Measurements from ENCODE around the gene NTF3.

Gene NTF3

GRCh38 chr12:5456906-5457305, 25.0 kb downstream of the NTF3 start:
- peak; percentile 6 for DNase-seq (ENCODE audit: low read depth)

- no peak for DNase-seq (ENCODE audit: low read depth)
These were observed 26.5 kb downstream of the NTF3 start for GRCh38 chr12:5458229-5459050.

- DNase-seq (ENCODE audit: low read depth) = no peak
These were observed 27.3 kb downstream of the NTF3 start for GRCh38 chr12:5459051-5459782.

GRCh38 chr12:5460817-5461216, 28.9 kb downstream of the NTF3 start:
- DNase-seq (ENCODE audit: low read depth) = no peak

GRCh38 chr12:5461966-5462365, 30.1 kb downstream of the NTF3 start:
- no peak for DNase-seq (ENCODE audit: low read depth)

GRCh38 chr12:5464096-5464495, 32.2 kb downstream of the NTF3 start:
- DNase-seq (ENCODE audit: low read depth) = no peak

GRCh38 chr12:5465384-5465783, 33.5 kb downstream of the NTF3 start:
- no peak for DNase-seq (ENCODE audit: low read depth)

GRCh38 chr12:5466521-5466960, 34.6 kb downstream of the NTF3 start:
- no peak for DNase-seq (ENCODE audit: low read depth)

- DNase-seq (ENCODE audit: low read depth) = no peak
These were observed 36.0 kb downstream of the NTF3 start for GRCh38 chr12:5467931-5468330.

- DNase-seq (ENCODE audit: low read depth) = no peak
These were observed 38.3 kb downstream of the NTF3 start for GRCh38 chr12:5470221-5470620.

- no peak for DNase-seq (ENCODE audit: low read depth)
These were observed 38.8 kb downstream of the NTF3 start for GRCh38 chr12:5470703-5471102.

- no peak for DNase-seq (ENCODE audit: low read depth)
These were observed 41.3 kb downstream of the NTF3 start for GRCh38 chr12:5473076-5473782.

- DNase-seq (ENCODE audit: low read depth) = no peak
These were observed 41.8 kb downstream of the NTF3 start for GRCh38 chr12:5473783-5474116.

GRCh38 chr12:5476356-5476755, 44.4 kb downstream of the NTF3 start:
- DNase-seq (ENCODE audit: low read depth) = no peak

GRCh38 chr12:5478081-5478706, 46.3 kb downstream of the NTF3 start:
- DNase-seq (ENCODE audit: low read depth) = no peak

- DNase-seq (ENCODE audit: low read depth) = no peak
These were observed 47.9 kb downstream of the NTF3 start for GRCh38 chr12:5479761-5480160.

GRCh38 chr12:5480218-5480937, 48.5 kb downstream of the NTF3 start:
- DNase-seq (ENCODE audit: low read depth) = no peak

GRCh38 chr12:5480938-5481303, 49.0 kb downstream of the NTF3 start:
- DNase-seq (ENCODE audit: low read depth) = no peak

GRCh38 chr12:5481645-5482044, 49.7 kb downstream of the NTF3 start:
- no peak for DNase-seq (ENCODE audit: low read depth)

GRCh38 chr12:5484426-5484825, 52.5 kb downstream of the NTF3 start:
- no peak for DNase-seq (ENCODE audit: low read depth)

- no peak for DNase-seq (ENCODE audit: low read depth)
These were observed 53.5 kb downstream of the NTF3 start for GRCh38 chr12:5485454-5485853.

GRCh38 chr12:5487076-5487475, 55.2 kb downstream of the NTF3 start:
- no peak for DNase-seq (ENCODE audit: low read depth)
